H1 (cell line): ENCODE measurements around the gene ACAD11. TPM values are rescaled to one million over a fixed set of nuclear protein-coding genes. Genes with fewer than 3 reads are reported as not detected.

ENCODE experiments used
- ASH2L ChIP-seq: fragments of 200-600, 300-600 bp; sonication (generic); IDR thresholded peaks from one replicate; pipeline ENCODE4 v1.7.1; 2017; ENCODE audit warnings: low read length
- JUN ChIP-seq: IDR thresholded peaks from 2 replicates; pipeline ENCODE4 v1.6.1; 2011; ENCODE audit warnings: low read depth, mild to moderate bottlenecking, improper control_type of control experiment, low read length
- RAD21 ChIP-seq, 2 experiments: IDR thresholded peaks in 1 of 2; conservative IDR thresholded peaks in 1 of 2; 2 replicates each; pipeline ENCODE4 v1.6.1; 2011; ENCODE audit warnings: low read depth in 2 of 2, low read length in 2 of 2, improper control_type of control experiment in 1 of 2, inconsistent platforms in 1 of 2, mild to moderate bottlenecking in 1 of 2, moderate library complexity in 1 of 2
- SP2 ChIP-seq: IDR thresholded peaks from 2 replicates; pipeline ENCODE4 v1.6.1; 2012; ENCODE audit warnings: mild to moderate bottlenecking, low read length, inconsistent platforms
- SRF ChIP-seq: IDR thresholded peaks from 2 replicates; pipeline ENCODE4 v1.6.1; 2011; ENCODE audit warnings: mild to moderate bottlenecking, low read depth, low read length, moderate library complexity
- SUZ12 ChIP-seq: fragments of 200-600 bp; sonication (generic); IDR thresholded peaks from 2 replicates; pipeline ENCODE4 v1.6.1; 2012; ENCODE audit warnings: mild to moderate bottlenecking, inconsistent platforms, low read length, moderate library complexity, mixed read lengths
- TAF7 ChIP-seq: optimal IDR thresholded peaks from 2 replicates; pipeline ENCODE3; 2011; ENCODE audit warnings: low read depth, mild to moderate bottlenecking, inconsistent platforms, low read length, moderate library complexity, borderline replicate concordance
- polyA plus RNA-seq, 7 experiments: library from polyadenylated mRNA; depleted of rRNA in 3 of 7; stranded (reverse) in 5 of 7; unstranded in 2 of 7; fragments of >200 nt in 5 of 7; fragments of 200-250 nt in 2 of 7; gene quantifications; 1 replicate in 5 of 7; 2 replicates in 1 of 7; 4 replicates in 1 of 7; pipeline versions ENCODE4 v1.2.1 to v1.2.3, GENCODE V29; 2011 to 2013; ENCODE audit warnings: missing spikeins in 2 of 7, mixed read lengths in 2 of 7
- total RNA-seq: library from RNA; stranded (reverse); fragmentation: NEBNext Ultra II Directional; extraction: Animal tissue kit (Norgen Biotek cat#: 25700); gene quantifications from 2 replicates; pipeline ENCODE4 v1.2.1, GENCODE V29; 2021

Gene ACAD11
- total and polyA plus RNA-seq, 2 of the 8 experiments (the other 6 are each of a cell fraction or from before 2014, with no cell fraction given) = 5.5 to 11.0 TPM

- no peak for TF ChIP-seq TAF7
- TF ChIP-seq JUN = no peak
- no peak for TF ChIP-seq ASH2L
- no peak for TF ChIP-seq SUZ12
- TF ChIP-seq SRF = no peak
- TF ChIP-seq SP2 = no peak
- TF ChIP-seq RAD21 (IDR thresholded peaks at IDR 0.05 in 1 of 2, conservative IDR thresholded peaks at IDR 0.05 in 1 of 2; ENCODE audit: low read depth in 2 of 2, low read length in 2 of 2) = no peak
- TF ChIP-seq, all 59 proteins: peak for 0
Measured at GRCh38 chr3:132624790-132625189, 34.8 kb downstream of the ACAD11 start (continued).
